HG02943 (cell line): ENCODE measurements around the gene IRF5.

Experiments used
- ATAC-seq: cut with Tn5 transposase; IDR thresholded peaks from one replicate; pipeline ENCODE4 v1.9.1; 2021; ENCODE audit warnings: mild to moderate bottlenecking, low read depth, moderate library complexity; ENCODE audit not compliant: unreplicated experiment

IRF5 gene

DNA sequence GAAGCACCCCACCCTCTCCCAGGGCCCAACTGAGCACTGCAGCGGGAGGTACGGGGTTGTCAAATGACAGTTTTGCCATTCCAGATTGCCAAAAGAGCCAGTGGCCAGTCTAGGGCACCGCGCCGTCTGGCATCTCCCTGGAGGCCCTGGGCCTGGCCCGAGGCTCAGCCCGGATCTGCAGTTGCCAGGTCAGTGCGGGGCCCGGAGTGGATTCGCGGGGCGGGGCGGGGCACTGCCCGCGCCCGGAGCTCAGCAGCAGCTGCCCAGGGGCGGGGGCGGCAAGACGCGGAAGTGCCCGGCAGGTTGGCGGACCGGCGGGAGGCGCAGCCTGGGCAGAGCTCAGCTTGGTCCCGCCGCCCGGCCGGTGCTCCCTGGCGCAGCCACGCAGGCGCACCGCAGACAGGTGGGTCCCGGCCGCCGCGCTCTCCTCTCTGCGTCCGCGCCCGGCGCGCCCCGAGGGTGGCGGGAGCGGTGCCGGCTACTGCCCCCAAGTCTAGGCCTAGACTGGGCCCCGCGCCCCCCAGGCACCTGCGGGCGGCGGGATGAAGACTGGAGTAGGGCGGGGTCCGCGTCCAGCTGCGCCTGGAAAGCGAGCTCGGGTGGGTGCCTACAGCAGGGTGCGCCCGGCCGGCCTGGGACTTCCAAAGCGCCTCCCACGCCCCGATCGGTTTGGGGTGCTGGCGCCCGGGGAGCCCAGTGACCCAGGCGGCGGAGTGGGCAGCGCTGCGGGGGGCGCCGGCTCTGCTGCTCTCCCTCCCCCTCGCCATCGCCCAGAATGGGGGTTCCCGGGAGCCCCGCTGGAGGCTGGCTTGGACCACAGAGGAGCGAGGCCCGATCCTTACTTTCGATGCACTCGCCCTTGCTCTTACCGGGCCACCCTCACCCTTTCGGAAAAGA, at the start of gene IRF5:
Gene IRF5 (plus strand): TSS at position 281 of the 897 bp plus-strand sequence. CDS start 4,155 bp downstream, outside the sequence.
- no peak for ATAC-seq

DNA sequence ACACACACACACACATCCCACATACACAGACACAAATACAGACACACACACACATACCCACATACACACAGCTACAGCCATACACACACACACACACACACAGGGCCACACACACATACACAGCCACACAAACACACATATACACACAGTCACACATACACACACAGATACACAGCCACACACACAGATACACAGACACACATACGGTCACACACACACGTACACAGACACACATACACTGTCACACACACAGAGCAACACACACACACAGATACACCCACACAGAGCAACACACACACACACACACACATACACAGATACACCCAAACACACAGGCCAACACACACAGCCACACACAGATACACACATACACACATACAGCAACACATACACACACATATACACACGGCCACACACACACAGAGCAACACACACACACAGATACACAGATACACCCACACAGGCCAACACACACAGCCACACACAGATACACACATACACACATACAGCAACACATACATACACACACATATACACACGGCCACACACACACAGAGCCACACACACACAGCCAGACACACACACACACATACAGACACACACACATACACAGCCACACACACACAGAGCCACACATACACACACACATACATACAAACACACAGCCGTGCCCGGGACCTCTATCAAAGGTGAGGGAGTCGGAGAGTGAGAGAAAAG, 49.5 kb upstream of the IRF5 start:
- ATAC-seq, result no peak

DNA sequence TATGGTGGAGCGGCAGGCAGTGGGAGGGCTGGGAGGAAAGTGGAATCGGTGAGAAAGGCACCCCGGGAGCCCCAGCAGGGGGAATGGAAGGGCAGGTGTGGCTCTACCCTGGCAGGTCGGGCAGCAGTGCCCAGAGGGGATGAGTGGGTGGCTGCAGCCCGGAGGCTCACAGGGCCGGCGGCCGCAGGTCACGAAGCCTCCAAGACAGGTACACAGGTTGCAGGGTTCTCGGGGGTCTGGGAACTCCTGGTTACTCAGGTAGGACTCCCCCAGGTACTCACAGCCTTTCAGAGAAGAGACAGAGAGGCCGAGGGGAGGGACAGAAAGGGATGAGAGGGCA, 49.0 kb upstream of the IRF5 start:
- no peak for ATAC-seq

GRCh38 chr7:128889121-128889520, 48.6 kb upstream of the IRF5 start:
- ATAC-seq, result no peak

DNA sequence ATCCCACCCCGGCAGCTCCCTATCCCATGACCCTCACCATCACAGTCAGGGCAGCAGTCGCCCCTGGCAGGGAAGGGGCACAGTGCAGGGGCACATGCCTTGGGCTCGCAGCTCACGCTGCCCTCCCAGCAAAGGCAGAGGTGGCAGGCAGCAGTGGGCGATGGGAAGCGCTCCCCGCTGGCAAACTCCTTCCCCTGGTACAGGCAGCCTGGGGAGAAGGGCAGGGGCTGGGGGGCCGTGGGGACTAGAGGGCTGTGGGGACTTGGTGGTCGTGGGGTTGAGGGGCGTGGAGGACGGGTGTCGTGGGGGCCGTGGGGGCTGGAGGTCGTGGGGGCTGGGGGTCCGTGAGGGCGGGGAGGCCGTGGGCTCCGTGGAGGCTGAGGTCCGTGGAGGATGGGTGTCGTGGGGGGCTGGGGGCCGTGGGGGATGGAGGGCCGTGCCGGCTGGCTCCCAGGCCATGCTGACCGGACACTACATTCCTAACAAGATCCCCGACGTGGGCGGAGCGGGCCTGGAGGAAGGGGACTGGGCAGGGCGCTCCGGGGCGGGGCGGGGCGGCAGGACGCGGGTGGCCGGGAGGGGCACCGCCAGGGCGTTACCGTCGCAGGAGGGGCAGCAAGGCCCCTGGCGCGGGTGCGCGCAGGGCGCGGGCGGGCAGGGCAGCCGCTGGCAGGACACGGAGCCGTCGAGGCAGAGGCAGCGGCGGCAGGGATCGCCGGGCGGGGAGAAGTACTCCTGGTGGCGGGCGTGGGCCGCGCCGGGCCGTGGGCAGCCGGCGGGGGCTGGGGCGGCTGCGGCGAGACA, 47.2 kb upstream of the IRF5 start:
- no peak for ATAC-seq

- ATAC-seq, result no peak
These were observed 46.4 kb upstream of the IRF5 start for GRCh38 chr7:128891110-128891941.

- no peak for ATAC-seq
These were observed 45.8 kb upstream of the IRF5 start for GRCh38 chr7:128891942-128892269.

GRCh38 chr7:128892521-128893250, 45.0 kb upstream of the IRF5 start:
- ATAC-seq, result no peak

DNA sequence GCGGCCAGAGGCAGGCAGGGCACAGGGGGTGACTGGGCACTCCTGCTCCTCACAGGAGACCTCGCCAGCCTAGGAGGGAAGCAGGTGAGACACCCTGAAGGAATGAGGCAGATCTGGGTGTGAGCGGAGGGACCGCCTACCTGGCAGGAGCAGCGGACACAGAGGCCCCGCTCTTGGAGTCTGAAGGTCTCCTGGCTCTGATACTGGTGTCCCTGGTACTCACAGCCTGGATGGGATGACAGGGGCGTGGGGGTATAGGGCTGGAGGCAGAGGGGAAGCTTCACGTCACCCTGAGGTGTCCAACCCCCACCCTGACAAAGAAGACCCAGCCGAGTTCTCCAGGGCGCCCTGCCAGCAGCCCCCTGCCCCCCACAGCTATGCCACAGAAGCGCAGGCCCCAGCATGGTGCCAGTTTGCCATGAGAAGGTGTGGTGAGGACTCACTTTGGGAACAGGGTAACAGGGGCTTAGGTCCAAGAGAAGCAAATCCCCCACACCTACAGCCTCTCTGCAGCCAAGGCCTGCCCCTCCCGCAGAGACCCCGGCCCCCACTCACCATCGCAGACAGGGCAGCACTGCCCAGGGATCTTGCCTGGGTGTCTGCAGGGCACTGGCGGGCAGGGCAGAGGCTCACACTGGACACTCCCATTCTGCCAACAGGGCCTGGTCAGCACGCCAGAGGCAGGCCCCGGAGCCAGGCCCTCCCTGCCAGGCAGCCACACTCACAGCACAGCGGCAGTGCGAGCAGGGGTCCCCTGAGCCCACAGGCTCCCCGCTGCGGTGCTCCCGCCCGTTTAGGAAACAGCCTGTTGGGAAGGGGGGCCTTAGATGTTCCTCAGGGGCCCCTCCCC, 44.3 kb upstream of the IRF5 start:
- no peak for ATAC-seq

DNA sequence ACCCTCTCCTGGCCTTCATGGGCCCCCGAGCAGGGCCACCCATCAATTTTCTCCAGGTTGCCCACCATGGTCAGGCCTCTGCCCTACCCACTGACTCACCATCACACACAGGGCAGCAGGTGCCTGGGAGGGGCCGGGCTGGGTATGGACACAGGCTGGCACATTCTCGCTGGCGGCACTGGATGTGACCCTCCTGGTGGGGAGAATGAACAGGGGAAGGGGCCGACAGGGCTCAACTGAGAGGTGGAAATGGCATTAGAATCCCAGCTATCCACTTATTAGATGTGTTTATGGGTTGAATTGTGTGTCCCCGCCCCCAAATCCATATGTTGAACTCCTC, 43.7 kb upstream of the IRF5 start:
- ATAC-seq, result no peak

DNA sequence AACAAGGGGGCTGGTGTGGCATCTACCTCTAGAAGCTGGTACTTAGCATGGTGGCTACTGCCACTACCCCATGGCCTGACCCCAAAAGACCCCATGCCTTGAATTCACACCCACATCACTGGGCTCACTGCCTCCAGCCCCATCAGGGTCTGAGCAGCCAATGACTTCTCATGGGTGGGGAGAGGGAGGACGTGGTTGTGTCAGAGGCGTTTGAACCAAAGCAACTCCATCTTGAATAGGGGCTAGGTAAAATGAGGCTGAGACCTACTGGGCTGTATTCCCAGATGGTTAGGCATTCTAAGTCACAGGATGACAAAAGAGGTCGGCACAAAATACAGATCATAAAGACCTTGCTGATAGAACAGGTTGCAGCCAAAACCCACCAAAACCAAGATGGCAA, 42.4 kb upstream of the IRF5 start:
- no peak for ATAC-seq

- no peak for ATAC-seq
These were observed 38.3 kb upstream of the IRF5 start for GRCh38 chr7:128899392-128899791.

- no peak for ATAC-seq
These were observed 37.5 kb upstream of the IRF5 start for GRCh38 chr7:128900237-128900636.

GRCh38 chr7:128902761-128903585, 34.8 kb upstream of the IRF5 start:
- ATAC-seq, result no peak

DNA sequence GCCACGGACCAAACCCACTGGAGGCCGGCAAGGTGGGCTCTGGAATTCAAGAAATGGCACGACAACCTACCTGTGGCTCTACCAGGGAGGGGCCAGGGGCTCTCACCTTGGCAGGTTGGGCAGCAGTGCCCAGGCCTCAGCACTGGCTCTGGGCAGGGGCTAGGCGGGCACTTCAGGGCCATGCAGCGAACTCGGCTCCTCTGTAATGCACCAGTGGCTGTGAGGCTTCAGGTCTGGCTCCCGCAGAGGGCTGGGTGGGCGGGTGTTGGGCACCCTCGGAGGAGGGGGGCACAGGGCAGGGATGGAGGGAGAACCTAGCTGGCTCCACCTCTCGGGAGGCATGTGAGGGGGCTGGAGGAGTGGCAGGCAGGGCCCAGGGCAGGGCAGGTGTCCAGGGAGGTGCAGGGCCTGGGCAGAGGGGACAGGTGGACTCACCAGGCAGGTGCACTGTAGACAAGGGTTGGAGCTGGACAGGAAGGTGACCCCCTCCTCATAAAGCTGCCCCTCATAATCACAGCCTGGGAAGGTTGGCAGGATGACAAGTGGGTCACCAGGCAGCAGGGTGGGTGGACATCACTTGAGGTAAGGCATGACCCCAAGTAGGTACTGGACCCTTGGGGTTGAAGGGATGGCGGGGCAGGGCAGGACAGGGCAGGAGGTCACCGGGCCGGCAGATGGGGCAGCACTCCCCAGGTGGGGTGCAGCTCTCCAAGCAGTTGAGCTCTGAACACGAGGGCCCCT, 33.9 kb upstream of the IRF5 start:
- ATAC-seq, result no peak

- ATAC-seq, result no peak
These were observed 33.1 kb upstream of the IRF5 start for GRCh38 chr7:128904381-128905197.
